Karpas-422 (cell line): ENCODE results near the gene SLC25A29. TPM values are rescaled to one million over a fixed set of nuclear protein-coding genes. Genes with fewer than 3 reads are reported as not detected.

ENCODE experiments used
- DNase-seq: peaks from one replicate; pipeline ENCODE4 v3.0.0-alpha.2; 2015
- H2AFZ ChIP-seq: fragments of 200-600 bp; sonication (generic); 2 replicates; pipeline ENCODE4 v1.6.1; 2014; ENCODE audit warnings: antibody characterized with exemption, low read length, mixed read lengths
- H3K27ac ChIP-seq: fragments of 200-600 bp; sonication (generic); 2 replicates; pipeline ENCODE4 v1.5.1; 2014; ENCODE audit warnings: mild to moderate bottlenecking, low read length, moderate library complexity
- H3K27me3 ChIP-seq: fragments of 200-600 bp; sonication (generic); 2 replicates; pipeline ENCODE4 v1.6.1; 2014; ENCODE audit warnings: low read length, mixed read lengths
- H3K36me3 ChIP-seq: fragments of 200-600 bp; sonication (generic); 2 replicates; pipeline ENCODE4 v1.6.1; 2014; ENCODE audit warnings: low read length, mixed read lengths; ENCODE audit not compliant: insufficient read depth
- H3K4me1 ChIP-seq: fragments of 200-600 bp; sonication (generic); 2 replicates; pipeline ENCODE4 v1.6.1; 2014; ENCODE audit warnings: mild to moderate bottlenecking, low read length, mixed read lengths
- H3K4me2 ChIP-seq: fragments of 200-600 bp; sonication (generic); 2 replicates; pipeline ENCODE4 v1.6.1; 2014; ENCODE audit warnings: low read length, low read depth, mild to moderate bottlenecking; ENCODE audit not compliant: poor library complexity, severe bottlenecking
- H3K4me3 ChIP-seq: fragments of 200-600 bp; sonication (generic); 2 replicates; pipeline ENCODE4 v1.5.1; 2014; ENCODE audit warnings: mild to moderate bottlenecking, antibody characterized with exemption, low read length, mixed read lengths
- H3K79me2 ChIP-seq: fragments of 200-600 bp; sonication (generic); 2 replicates; pipeline ENCODE4 v1.6.1; 2014; ENCODE audit warnings: mild to moderate bottlenecking, low read length, mixed read lengths
- H3K9ac ChIP-seq: fragments of 200-600 bp; sonication (generic); 2 replicates; pipeline ENCODE4 v1.6.0; 2014; ENCODE audit warnings: low read length
- H3K9me2 ChIP-seq: fragments of 200-600 bp; sonication (generic), shearing (Covaris generic); replicated peaks from 2 replicates; pipeline ENCODE4 v1.6.0; 2014; ENCODE audit warnings: mild to moderate bottlenecking, low read length, moderate library complexity; ENCODE audit not compliant: insufficient read depth
- H3K9me3 ChIP-seq: fragments of 300-700, 200-600 bp; sonication (generic); 2 replicates; pipeline ENCODE4 v1.6.1; 2014; ENCODE audit warnings: low read length, mixed read lengths
- H4K20me1 ChIP-seq: fragments of 200-600 bp; sonication (generic); 2 replicates; pipeline ENCODE4 v1.6.1; 2014; ENCODE audit warnings: mild to moderate bottlenecking, antibody characterized with exemption, low read length, low read depth; ENCODE audit not compliant: insufficient read depth
- total RNA-seq: library from RNA; depleted of rRNA; stranded (reverse); fragments of >200 nt; shearing (Covaris generic); gene quantifications from 2 replicates; pipeline ENCODE4 v1.2.3, GENCODE V29; 2014; ENCODE audit warnings: low replicate concordance

Gene SLC25A29
- total RNA-seq, 1 experiment from 2014 or later = 29.4 TPM

GRCh38 chr14:100262545-100262944, 43.7 kb downstream of the SLC25A29 start:
- Histone ChIP-seq H3K4me1 (peaks cover 16% of the 10 kb centered on the region), H3K9me2 (no peaks in the 10 kb centered on the region), H3K27me3 (no peaks in the 10 kb centered on the region), H3K79me2 (peaks cover 96% of the 10 kb centered on the region), H3K9ac (no peak overlapping the region), H3K4me2 (no peak overlapping the region), H3K36me3 (peaks cover 20% of the 10 kb centered on the region; the same call in 1 of the 2 replicates), H2AFZ (no peak overlapping the region), H3K4me3 (no peak overlapping the region), H4K20me1 (peaks cover 76% of the 10 kb centered on the region), H3K27ac (no peak overlapping the region), H3K9me3 (no peaks in the 10 kb centered on the region)
- no peak for DNase-seq

GRCh38 chr14:100261621-100262020, 44.6 kb downstream of the SLC25A29 start:
- Histone ChIP-seq H3K4me1 (peaks cover 25% of the 10 kb centered on the region), H3K27me3 (no peaks in the 10 kb centered on the region), H3K9ac (no peak overlapping the region), H3K36me3 (peaks cover 20% of the 10 kb centered on the region; the same call in 1 of the 2 replicates), H3K9me3 (no peaks in the 10 kb centered on the region), H2AFZ (no peak overlapping the region), H3K79me2 (peaks cover 96% of the 10 kb centered on the region), H4K20me1 (peaks cover 80% of the 10 kb centered on the region), H3K4me2 (no peak overlapping the region), H3K9me2 (no peaks in the 10 kb centered on the region), H3K4me3 (no peak overlapping the region), H3K27ac (no peak overlapping the region)
- no peak for DNase-seq

- Histone ChIP-seq H3K36me3 (no peaks in the 10 kb centered on the region), H3K27ac (peak overlapping the region; percentile 62), H4K20me1 (peaks cover 84% of the 10 kb centered on the region), H3K27me3 (no peaks in the 10 kb centered on the region), H3K4me1 (peaks cover 54% of the 10 kb centered on the region), H3K9ac (no peak overlapping the region), H3K9me3 (no peaks in the 10 kb centered on the region), H2AFZ (no peak overlapping the region), H3K9me2 (no peaks in the 10 kb centered on the region), H3K79me2 (peaks cover 94% of the 10 kb centered on the region), H3K4me3 (no peak overlapping the region), H3K4me2 (peak overlapping the region; percentile 36)
- peak; percentile 80 for DNase-seq
Observed at GRCh38 chr14:100256339-100256895, 49.8 kb downstream of the SLC25A29 start.

- Histone ChIP-seq H3K9me3 (no peaks in the 10 kb centered on the region), H3K36me3 (peaks cover 2% of the 10 kb centered on the region), H2AFZ (no peak overlapping the region), H4K20me1 (peaks cover 76% of the 10 kb centered on the region), H3K9ac (no peak overlapping the region), H3K27ac (no peak overlapping the region), H3K4me3 (no peak overlapping the region), H3K4me2 (no peak overlapping the region), H3K9me2 (no peaks in the 10 kb centered on the region), H3K4me1 (peaks cover 40% of the 10 kb centered on the region), H3K27me3 (no peaks in the 10 kb centered on the region), H3K79me2 (peaks cover 98% of the 10 kb centered on the region)
- DNase-seq = no peak
Observed at GRCh38 chr14:100252684-100253083, 53.6 kb downstream of the SLC25A29 start.

GRCh38 chr14:100250732-100251465, 55.3 kb downstream of the SLC25A29 start:
- Histone ChIP-seq H3K9me2 (no peaks in the 10 kb centered on the region), H3K79me2 (peaks cover 98% of the 10 kb centered on the region), H3K9ac (no peak overlapping the region), H3K4me1 (peaks cover 32% of the 10 kb centered on the region), H3K27me3 (no peaks in the 10 kb centered on the region), H3K9me3 (no peaks in the 10 kb centered on the region), H2AFZ (no peak overlapping the region), H3K36me3 (peaks cover 9% of the 10 kb centered on the region), H3K27ac (no peak overlapping the region), H3K4me3 (no peak overlapping the region), H4K20me1 (peaks cover 76% of the 10 kb centered on the region), H3K4me2 (no peak overlapping the region)
- DNase-seq = no peak

- H3K4me2 ChIP-seq = no peak overlapping the region
Observed at GRCh38 chr14:100246809-100247428, 59.3 kb downstream of the SLC25A29 start.

GRCh38 chr14:100243020-100243419, 63.2 kb downstream of the SLC25A29 start:
- H4K20me1 ChIP-seq = peaks cover 67% of the 10 kb centered on the region
- DNase-seq = no peak
- H3K27ac ChIP-seq = 0 out of 2 replicates have a peak overlapping the region, but pooled peaks have one; percentile 0
- no peak overlapping the region for H2AFZ ChIP-seq
- H3K9me3 ChIP-seq = no peaks in the 10 kb centered on the region
- peaks cover 87% of the 10 kb centered on the region for H3K79me2 ChIP-seq
- H3K27me3 ChIP-seq = no peaks in the 10 kb centered on the region
- H3K4me1 ChIP-seq = peaks cover 44% of the 10 kb centered on the region
- H3K9ac ChIP-seq = no peak overlapping the region
- no peak overlapping the region; the same call in 1 of the 2 replicates for H3K4me3 ChIP-seq
- H3K4me2 ChIP-seq = peak overlapping the region; percentile 10
- peaks cover 20% of the 10 kb centered on the region for H3K36me3 ChIP-seq
- H3K9me2 ChIP-seq = no peaks in the 10 kb centered on the region

More at GRCh38 chr14:100246809-100247428, 59.3 kb downstream of the SLC25A29 start:
- Histone ChIP-seq H3K27ac (no peak overlapping the region), H3K79me2 (peaks cover 99% of the 10 kb centered on the region), H3K4me1 (peaks cover 30% of the 10 kb centered on the region), H3K9me2 (no peaks in the 10 kb centered on the region), H3K9ac (no peak overlapping the region), H4K20me1 (peaks cover 79% of the 10 kb centered on the region), H3K9me3 (no peaks in the 10 kb centered on the region), H3K36me3 (peaks cover 15% of the 10 kb centered on the region), H2AFZ (no peak overlapping the region), H3K27me3 (no peaks in the 10 kb centered on the region), H3K4me3 (no peak overlapping the region)
- DNase-seq = peak; percentile 58

- H3K27me3 ChIP-seq = no peaks in the 10 kb centered on the region
- H3K9ac ChIP-seq = peak overlapping the region; percentile 84
- no peaks in the 10 kb centered on the region for H3K9me2 ChIP-seq
- H3K4me1 ChIP-seq = peaks cover 45% of the 10 kb centered on the region
- H3K36me3 ChIP-seq = peaks cover 11% of the 10 kb centered on the region; the same call in 1 of the 2 replicates
- peaks cover 87% of the 10 kb centered on the region for H3K79me2 ChIP-seq
- no peak for DNase-seq
- no peak overlapping the region for H2AFZ ChIP-seq
- H3K27ac ChIP-seq = peak overlapping the region; percentile 28
- H3K9me3 ChIP-seq = no peaks in the 10 kb centered on the region
- H3K4me3 ChIP-seq = peak overlapping the region; percentile 87
- peak overlapping the region; percentile 90 for H3K4me2 ChIP-seq
- H4K20me1 ChIP-seq = peaks cover 67% of the 10 kb centered on the region
Observed at GRCh38 chr14:100241279-100241678, 65.0 kb downstream of the SLC25A29 start.
